ENCODE data around the gene PARD3B. TPM values are rescaled to one million over a fixed set of nuclear protein-coding genes. Genes with fewer than 3 reads are reported as not detected.

PARD3B gene
- total RNA-seq, 1 experiment from 2014 or later: 2.0 TPM

GRCh38 chr2:204933735-204934374, 388.6 kb downstream of the PARD3B start:
- POLR2A ChIA-PET: no interaction called here
- H3K79me2 ChIP-seq (ENCODE audit: insufficient read depth, low read length): no peaks in the 10 kb centered on the region
- DNase-seq (ENCODE audit: low read depth, low spot score) (no peak), ATAC-seq (no peak)
- H3K27ac ChIP-seq (ENCODE audit: low read depth, low read length): no peak overlapping the region
- H3K9me3 ChIP-seq (ENCODE audit: control insufficient read depth in 1 of 2, insufficient read depth in 1 of 2, low read depth in 1 of 2, low read length in 2 of 2): no peaks in the 10 kb centered on the region
- no peak overlapping the region for H3K4me3 ChIP-seq (replicated peaks in 1 of 2; ENCODE audit: low read depth in 1 of 2, low read length in 2 of 2)
- no peak overlapping the region for H3K4me2 ChIP-seq (ENCODE audit: low read length)
- no peak overlapping the region for H2AFZ ChIP-seq (ENCODE audit: low read depth, low read length, poor library complexity, severe bottlenecking)
- H3K27me3 ChIP-seq (ENCODE audit: insufficient read depth, low read length): 0 out of 2 replicates have a peak, but pooled peaks cover 4% of the 10 kb centered on the region
- H3K36me3 ChIP-seq (ENCODE audit: control insufficient read depth in 1 of 2, insufficient read depth in 2 of 2, low read length in 2 of 2): no peaks in the 10 kb centered on the region
- no peak for TF ChIP-seq JUND (IDR thresholded peaks at IDR 0.05)
- TF ChIP-seq CBX3 (IDR thresholded peaks at IDR 0.05; ENCODE audit: low read depth): no peak
- TF ChIP-seq YY1 (IDR thresholded peaks at IDR 0.05; ENCODE audit: extremely low read depth, insufficient replicate concordance, low read depth, low read length): no peak
- TF ChIP-seq SIN3A (IDR thresholded peaks at IDR 0.05; ENCODE audit: low read depth): no peak
- no peak for TF ChIP-seq RAD21 (IDR thresholded peaks at IDR 0.05; ENCODE audit: low read depth)
- TF ChIP-seq POLR2A (IDR thresholded peaks at IDR 0.05; ENCODE audit: borderline replicate concordance, extremely low read depth, insufficient read depth, insufficient read length): no peak
- TF ChIP-seq, protein P1, sequence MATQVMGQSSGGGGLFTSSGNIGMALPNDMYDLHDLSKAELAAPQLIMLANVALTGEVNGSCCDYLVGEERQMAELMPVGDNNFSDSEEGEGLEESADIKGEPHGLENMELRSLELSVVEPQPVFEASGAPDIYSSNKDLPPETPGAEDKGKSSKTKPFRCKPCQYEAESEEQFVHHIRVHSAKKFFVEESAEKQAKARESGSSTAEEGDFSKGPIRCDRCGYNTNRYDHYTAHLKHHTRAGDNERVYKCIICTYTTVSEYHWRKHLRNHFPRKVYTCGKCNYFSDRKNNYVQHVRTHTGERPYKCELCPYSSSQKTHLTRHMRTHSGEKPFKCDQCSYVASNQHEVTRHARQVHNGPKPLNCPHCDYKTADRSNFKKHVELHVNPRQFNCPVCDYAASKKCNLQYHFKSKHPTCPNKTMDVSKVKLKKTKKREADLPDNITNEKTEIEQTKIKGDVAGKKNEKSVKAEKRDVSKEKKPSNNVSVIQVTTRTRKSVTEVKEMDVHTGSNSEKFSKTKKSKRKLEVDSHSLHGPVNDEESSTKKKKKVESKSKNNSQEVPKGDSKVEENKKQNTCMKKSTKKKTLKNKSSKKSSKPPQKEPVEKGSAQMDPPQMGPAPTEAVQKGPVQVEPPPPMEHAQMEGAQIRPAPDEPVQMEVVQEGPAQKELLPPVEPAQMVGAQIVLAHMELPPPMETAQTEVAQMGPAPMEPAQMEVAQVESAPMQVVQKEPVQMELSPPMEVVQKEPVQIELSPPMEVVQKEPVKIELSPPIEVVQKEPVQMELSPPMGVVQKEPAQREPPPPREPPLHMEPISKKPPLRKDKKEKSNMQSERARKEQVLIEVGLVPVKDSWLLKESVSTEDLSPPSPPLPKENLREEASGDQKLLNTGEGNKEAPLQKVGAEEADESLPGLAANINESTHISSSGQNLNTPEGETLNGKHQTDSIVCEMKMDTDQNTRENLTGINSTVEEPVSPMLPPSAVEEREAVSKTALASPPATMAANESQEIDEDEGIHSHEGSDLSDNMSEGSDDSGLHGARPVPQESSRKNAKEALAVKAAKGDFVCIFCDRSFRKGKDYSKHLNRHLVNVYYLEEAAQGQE (IDR thresholded peaks at IDR 0.05; ENCODE audit: low read depth): no peak
- TF ChIP-seq EZH2 (IDR thresholded peaks at IDR 0.05): no peak
- no peak for TF ChIP-seq EGR1 (IDR thresholded peaks at IDR 0.05; ENCODE audit: low read depth)
- TF ChIP-seq ELF1 (IDR thresholded peaks at IDR 0.05; ENCODE audit: borderline replicate concordance, low read depth): no peak
- H3K9ac ChIP-seq (ENCODE audit: low read length): no peak overlapping the region
- RAD21 ChIA-PET (ENCODE audit: low non-redundant PET in 1 of 2, low total read pairs in 2 of 2, uncharacterized antibody in 2 of 2, unreplicated experiment in 2 of 2): no interaction called here
- CTCF ChIA-PET: no interaction called here
- H3K4me1 ChIP-seq (ENCODE audit: control insufficient read depth in 1 of 2, insufficient read depth in 2 of 2, low read length in 2 of 2): no peaks in the 10 kb centered on the region
- H3K9me2 ChIP-seq (ENCODE audit: insufficient read depth): no peaks in the 10 kb centered on the region
- BruUV-seq (replicated peaks): no TSS peak
- H4K20me1 ChIP-seq (ENCODE audit: insufficient read depth): no peaks in the 10 kb centered on the region
- intact Hi-C loops (cut with micrococcal nuclease): no loop called here
